Activated T-cell treated with anti-CD3 and anti-CD28 coated beads, Interleukin-2, amount 50 U/mL, for 72 hours (primary cell): ENCODE results near the gene GPR84. TPM values are rescaled to one million over a fixed set of nuclear protein-coding genes. Genes with fewer than 3 reads are reported as not detected.
A peak's percentile ranks its signal among the peaks of the same experiment; 100 is the strongest.
"Not testable (repeated sequence)": the region's sequence is repeated elsewhere in the genome, so short reads cannot be mapped to it uniquely, and the experiment has no call there.

Experiments
- ATAC-seq, 2 donors: fragments of 150-1000 bp; cut with Tn5 transposase; replicated peaks in 1 of 2; 2 replicates each; pipeline ENCODE4 v1.10.0; 2021; ENCODE audit warnings: moderate library complexity in 2 of 2, mild to moderate bottlenecking in 1 of 2
- DNase-seq, 2 donors: peaks; one replicate each; pipeline ENCODE4 v3.0.0; 2021 to 2022; ENCODE audit warnings: mixed read lengths in 1 of 2
- H3K27ac Mint-ChIP-seq: one replicate; pipeline ENCODE4 v1.8.0; 2022; ENCODE audit warnings: mild to moderate bottlenecking, moderate library complexity, mixed read lengths
- H3K27me3 Mint-ChIP-seq: one replicate; pipeline ENCODE4 v1.8.0; 2022; ENCODE audit warnings: low read depth, mixed read lengths
- H3K36me3 Mint-ChIP-seq, 2 donors: one replicate each; pipeline ENCODE4 v1.8.0; 2022; ENCODE audit warnings: mixed read lengths in 2 of 2, mild to moderate bottlenecking in 1 of 2; ENCODE audit not compliant: insufficient read depth in 2 of 2
- H3K4me1 Mint-ChIP-seq: one replicate; pipeline ENCODE4 v1.8.0; 2022; ENCODE audit warnings: low read depth, mixed read lengths
- H3K4me3 Mint-ChIP-seq, 2 donors: one replicate each; pipeline ENCODE4 v1.8.0; 2022; ENCODE audit warnings: mild to moderate bottlenecking in 2 of 2, mixed read lengths in 2 of 2, moderate library complexity in 2 of 2
- H3K9me3 Mint-ChIP-seq, 2 donors: one replicate each; pipeline ENCODE4 v1.8.0; 2022; ENCODE audit warnings: mixed read lengths in 2 of 2
- total RNA-seq, 2 donors: library from RNA; stranded (reverse); gene quantifications; one replicate each; pipeline ENCODE4 v1.2.3, GENCODE V29; 2022

The GPR84 gene
- total RNA-seq, 2 donors from 2014 or later = 3.8 to 16.0 TPM

- no peaks in the 10 kb centered on the region for H3K9me3 Mint-ChIP-seq
- H3K4me3 Mint-ChIP-seq = peak overlapping the region in 1 of 2 donors; percentile 47
- H3K27ac Mint-ChIP-seq = no peak overlapping the region
- peaks cover 39% of the 10 kb centered on the region for H3K4me1 Mint-ChIP-seq
- H3K36me3 Mint-ChIP-seq = peaks cover 0 to 2% of the 10 kb centered on the region in 2 donors
- H3K27me3 Mint-ChIP-seq = no peaks in the 10 kb centered on the region
- ATAC-seq = peak in 1 of 2 donors; percentile 73
- DNase-seq = no peak
These were observed 30.8 kb downstream of the GPR84 start for GRCh38 chr12:54333420-54334034.

GRCh38 chr12:54331461-54331860 lies 32.8 kb downstream of the GPR84 start:
- Mint-ChIP-seq H3K36me3 (peaks cover 0 to 2% of the 10 kb centered on the region in 2 donors), H3K4me1 (peaks cover 52% of the 10 kb centered on the region), H3K4me3 (no peak overlapping the region), H3K27me3 (no peaks in the 10 kb centered on the region), H3K27ac (peak overlapping the region; percentile 50), H3K9me3 (no peaks in the 10 kb centered on the region)
- ATAC-seq (no peak), DNase-seq (no peak)

GRCh38 chr12:54330442-54330841 lies 33.8 kb downstream of the GPR84 start:
- peaks cover 0 to 2% of the 10 kb centered on the region in 2 donors for H3K36me3 Mint-ChIP-seq
- no peaks in the 10 kb centered on the region for H3K9me3 Mint-ChIP-seq
- H3K4me1 Mint-ChIP-seq = peaks cover 56% of the 10 kb centered on the region

GRCh38 chr12:54329759-54330158 lies 34.5 kb downstream of the GPR84 start:
- Mint-ChIP-seq H3K36me3 (peaks cover 0 to 4% of the 10 kb centered on the region in 2 donors), H3K9me3 (no peaks in the 10 kb centered on the region), H3K27me3 (no peaks in the 10 kb centered on the region), H3K4me1 (peaks cover 61% of the 10 kb centered on the region), H3K27ac (peak overlapping the region; percentile 93), H3K4me3 (no peak overlapping the region)
- DNase-seq (no peak), ATAC-seq (no peak)

More at GRCh38 chr12:54330442-54330841, 33.8 kb downstream of the GPR84 start:
- no peak for ATAC-seq
- Mint-ChIP-seq H3K27ac (peak overlapping the region; percentile 93), H3K27me3 (no peaks in the 10 kb centered on the region), H3K4me3 (no peak overlapping the region)
- DNase-seq = no peak

DNA sequence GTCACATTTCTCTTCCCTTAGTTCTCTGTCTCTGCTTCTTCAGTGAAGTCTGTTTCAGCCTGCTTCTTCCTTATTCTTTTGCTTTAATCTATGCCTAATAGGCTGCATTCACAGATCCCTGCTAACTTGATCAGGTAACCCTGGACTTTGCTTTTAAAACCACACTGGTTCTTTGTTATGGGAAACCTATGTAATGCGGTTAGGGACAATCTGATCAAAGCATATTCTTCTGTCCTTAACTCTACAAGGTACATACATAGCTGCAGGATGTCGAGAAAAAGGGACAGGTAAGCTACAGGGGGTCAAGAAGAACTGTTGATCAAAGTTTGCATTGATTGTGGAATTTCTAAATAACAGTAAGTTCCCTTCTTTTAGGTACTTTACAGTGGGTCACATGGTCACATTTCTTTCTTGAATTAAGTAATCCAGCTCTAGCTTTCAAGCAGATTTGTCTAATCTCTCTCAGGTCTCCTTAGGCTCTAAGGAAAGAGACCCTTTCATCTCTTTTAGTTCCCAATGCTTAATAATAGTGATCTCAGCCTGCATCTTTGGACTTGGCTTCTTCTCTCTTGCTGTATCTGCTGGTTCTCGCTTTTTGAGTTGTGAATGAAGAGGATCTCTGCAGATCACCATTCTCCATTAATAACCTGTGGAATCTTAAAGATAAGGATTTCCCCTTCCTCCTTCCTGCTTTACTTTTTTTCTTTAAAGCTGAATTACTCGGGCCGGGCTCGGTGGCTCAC lies 35.5 kb downstream of the GPR84 start:
- Mint-ChIP-seq H3K27ac (peak overlapping the region; percentile 93), H3K4me3 (peak overlapping the region in 1 of 2 donors; percentile 58), H3K9me3 (no peaks in the 10 kb centered on the region), H3K4me1 (peaks cover 66% of the 10 kb centered on the region), H3K36me3 (peaks cover 0 to 4% of the 10 kb centered on the region in 2 donors), H3K27me3 (no peaks in the 10 kb centered on the region)
- ATAC-seq (no peak), DNase-seq (no peak)

- ATAC-seq, DNase-seq, H3K36me3 Mint-ChIP-seq, H3K9me3 Mint-ChIP-seq, H3K27me3 Mint-ChIP-seq: not testable (repeated sequence)
- Mint-ChIP-seq H3K4me3 (peak overlapping the region; percentile 91 to 94), H3K4me1 (peaks cover 54% of the 10 kb centered on the region), H3K27ac (peak overlapping the region; percentile 95)
These were observed 38.7 kb downstream of the GPR84 start for GRCh38 chr12:54325442-54326109.

DNA sequence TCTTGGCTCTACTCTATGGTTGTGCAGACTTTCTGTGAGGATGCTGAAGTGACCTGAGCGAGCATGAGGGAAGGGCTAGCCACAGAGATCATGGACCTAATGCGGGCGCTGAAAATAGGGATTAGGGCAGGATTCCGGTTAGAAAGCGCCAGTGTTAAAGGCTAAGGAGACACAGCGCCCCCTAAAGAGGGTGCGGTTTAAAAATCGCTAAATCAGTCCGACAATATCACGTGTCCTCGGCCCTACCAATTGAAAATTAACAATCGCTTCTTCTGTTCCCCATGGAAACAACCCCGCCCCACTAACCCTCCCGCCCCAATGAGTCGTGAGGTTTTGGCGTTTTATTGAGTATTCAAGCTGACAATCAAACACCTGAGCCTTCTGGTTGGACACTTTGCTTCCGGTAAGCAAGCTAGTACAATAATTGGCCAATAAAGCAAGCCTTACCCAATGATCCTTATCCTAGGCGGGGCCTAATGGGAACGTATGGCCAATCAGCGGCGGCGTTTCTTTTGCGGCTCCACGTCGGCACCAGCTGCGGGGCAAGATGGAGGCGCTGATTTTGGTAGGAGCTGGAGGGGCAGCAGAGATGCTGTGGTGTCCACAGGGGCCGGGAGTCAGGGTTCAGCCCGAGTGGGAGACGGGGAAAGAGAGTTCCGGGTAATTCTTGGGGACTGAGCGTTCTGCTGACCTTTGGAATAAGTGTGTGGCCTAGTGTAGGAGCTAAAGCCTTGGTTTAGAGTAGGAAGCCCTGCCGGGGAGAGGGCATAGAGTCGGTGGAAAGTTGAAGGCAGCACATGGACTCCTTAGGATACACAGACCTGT lies 39.5 kb downstream of the GPR84 start, which contains the start of gene COPZ1:
TSS of gene COPZ1 (plus strand) at position 515 of the 825 bp plus-strand sequence. CDS start at position 548, 33 bp downstream.
- H3K27ac Mint-ChIP-seq = peak within 1 kb of the TSS; percentile 95
- H3K9me3 Mint-ChIP-seq = no peaks in the 10 kb centered on the region
- ATAC-seq (peak; percentile 98 to 99), DNase-seq (peak; percentile 89 to 93)
- H3K36me3 Mint-ChIP-seq = peaks cover 0 to 3% of the 10 kb centered on the region in 2 donors
- peaks cover 47% of the 10 kb centered on the region for H3K4me1 Mint-ChIP-seq
- no peaks in the 10 kb centered on the region for H3K27me3 Mint-ChIP-seq
- peak within 1 kb of the TSS; percentile 91 to 94 for H3K4me3 Mint-ChIP-seq

- H3K4me3 Mint-ChIP-seq = no peak overlapping the region
- DNase-seq = no peak
- ATAC-seq = no peak
These were observed 42.9 kb downstream of the GPR84 start for GRCh38 chr12:54321363-54321762.

More at GRCh38 chr12:54321363-54321762, 42.9 kb downstream of the GPR84 start:
- Mint-ChIP-seq H3K27me3 (no peaks in the 10 kb centered on the region), H3K9me3 (no peaks in the 10 kb centered on the region), H3K27ac (no peak overlapping the region), H3K36me3 (peaks cover 0 to 3% of the 10 kb centered on the region in 2 donors), H3K4me1 (peaks cover 20% of the 10 kb centered on the region)

Other genes with a start within 250 kb of the GPR84 start
- 10 to 100 TPM; 21.4 to 24.9 TPM for gene SMUG1, start 175.5 kb downstream of the GPR84 start, total RNA-seq
- gene CBX5, start 84.4 kb downstream of the GPR84 start, total RNA-seq = 100 to 1,000 TPM in 1 of 2 donors, 10 to 100 TPM in 1; 89.4 to 108 TPM
- gene HNRNPA1, start 83.8 kb downstream of the GPR84 start, total RNA-seq = 1,000 to 10,000 TPM; 1,863 to 1,950 TPM
- gene NFE2, start 63.5 kb downstream of the GPR84 start, total RNA-seq = under 1 TPM in 1 of 2 donors, not detected in 1; 0.19 TPM
- 100 to 1,000 TPM; 124 to 135 TPM for gene COPZ1, start 39.4 kb downstream of the GPR84 start, total RNA-seq
- 1 to 10 TPM; 1.3 to 2.8 TPM for gene ZNF385A, start 20.2 kb upstream of the GPR84 start, total RNA-seq
- 10 to 100 TPM; 20.6 to 27.4 TPM for gene ITGA5, start 54.8 kb upstream of the GPR84 start, total RNA-seq
- gene GTSF1, start 109.1 kb upstream of the GPR84 start, total RNA-seq = 10 to 100 TPM in 1 of 2 donors, 1 to 10 TPM in 1; 8.5 to 12.4 TPM
- 100 to 1,000 TPM; 124 to 148 TPM for gene NCKAP1L, start 133.3 kb upstream of the GPR84 start, total RNA-seq
- gene PDE1B, start 185.1 kb upstream of the GPR84 start, total RNA-seq = 10 to 100 TPM; 10.9 to 15.3 TPM
- not detected for gene PPP1R1A, start 224.2 kb upstream of the GPR84 start, total RNA-seq